Liver (tissue), 3 donors: Measurements from ENCODE around the gene FAM110A.

Experiments used
- EGR1 ChIP-seq, 2 donors: IDR thresholded peaks; 2 replicates each; pipeline ENCODE4 v1.6.1; 2016 to 2018; ENCODE audit warnings: antibody characterized with exemption in 2 of 2, low read depth in 2 of 2
- FOXA1 ChIP-seq: IDR thresholded peaks from 2 replicates; pipeline ENCODE4 v1.6.1; 2016; ENCODE audit warnings: antibody characterized with exemption
- GABPA ChIP-seq, 2 donors: IDR thresholded peaks in 1 of 2; conservative IDR thresholded peaks in 1 of 2; 2 replicates each; pipeline ENCODE4 v1.6.1; 2016; ENCODE audit warnings: antibody characterized with exemption in 2 of 2, mild to moderate bottlenecking in 1 of 2, moderate library complexity in 1 of 2
- JUND ChIP-seq, 2 donors: IDR thresholded peaks; 2 replicates each; pipeline ENCODE4 v1.6.1; 2016; ENCODE audit warnings: antibody characterized with exemption in 2 of 2
- RAD21 ChIP-seq, 2 donors: IDR thresholded peaks; 2 replicates each; pipeline ENCODE4 v1.6.1; 2016; ENCODE audit warnings: antibody characterized with exemption in 2 of 2, mild to moderate bottlenecking in 2 of 2
- SP1 ChIP-seq: IDR thresholded peaks from 2 replicates; pipeline ENCODE4 v1.6.1; 2018; ENCODE audit warnings: antibody characterized with exemption, mild to moderate bottlenecking
- YY1 ChIP-seq: IDR thresholded peaks from 2 replicates; pipeline ENCODE4 v1.6.1; 2016; ENCODE audit warnings: antibody characterized with exemption, mild to moderate bottlenecking
- TF ChIP-seq, protein P1 (sequence below): fragments of 150-350 bp; IDR thresholded peaks from 2 replicates; pipeline ENCODE4 v1.5.1; 2017; ENCODE audit warnings: improper control_type of control experiment, low read depth, low read length; ENCODE audit not compliant: missing input control
- TF ChIP-seq, protein P2 (sequence below): IDR thresholded peaks from 2 replicates; pipeline ENCODE4 v1.6.1; 2016; ENCODE audit warnings: antibody characterized with exemption, mild to moderate bottlenecking
- donor health status: healthy.
- donor health status: healthy.

DNA sequence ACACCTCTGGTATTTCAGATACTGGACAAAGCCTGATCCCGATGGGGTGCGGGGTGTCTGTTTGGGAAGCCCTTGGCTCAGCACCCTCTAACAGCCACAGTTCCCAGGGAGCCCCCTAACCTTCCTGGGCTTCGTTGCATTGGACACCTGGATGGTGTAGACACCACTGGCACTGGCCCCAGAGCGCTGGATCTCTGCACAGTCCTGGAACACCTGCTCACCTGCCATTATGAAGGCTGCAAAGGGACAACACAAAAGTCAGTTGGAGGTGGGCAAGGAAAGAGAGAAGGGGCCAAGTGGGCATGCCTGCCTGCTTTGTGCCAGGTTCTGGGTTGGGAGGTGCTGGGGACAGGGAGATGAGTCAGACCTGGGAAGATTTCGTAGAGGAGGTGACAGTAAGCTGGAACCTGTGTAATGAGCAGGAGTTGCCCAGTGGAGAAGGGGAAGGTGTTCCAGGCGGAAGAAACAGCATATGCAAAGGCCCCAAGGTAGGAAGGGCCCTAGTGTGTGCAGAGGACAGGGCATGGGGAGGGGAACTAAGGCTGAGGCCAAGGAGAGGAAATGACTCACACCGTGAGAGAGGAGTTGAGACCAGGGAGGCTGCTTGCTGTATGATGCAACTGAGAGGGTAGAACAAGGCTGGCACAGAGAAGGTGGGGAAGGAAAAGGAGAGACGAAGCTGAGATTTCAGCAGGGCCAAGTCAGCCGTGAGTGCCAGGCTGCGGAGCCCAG, 47.7 kb downstream of the FAM110A start:
- TF ChIP-seq GABPA (IDR thresholded peaks at IDR 0.05 in 1 of 2, conservative IDR thresholded peaks at IDR 0.05 in 1 of 2) (no peak), RAD21 (IDR thresholded peaks at IDR 0.05) (no peak), EGR1 (IDR thresholded peaks at IDR 0.05; ENCODE audit: low read depth in 2 of 2) (no peak), JUND (IDR thresholded peaks at IDR 0.05) (no peak), FOXA1 (no peak), SP1 (no peak), YY1 (no peak)
- TF ChIP-seq, protein P1, sequence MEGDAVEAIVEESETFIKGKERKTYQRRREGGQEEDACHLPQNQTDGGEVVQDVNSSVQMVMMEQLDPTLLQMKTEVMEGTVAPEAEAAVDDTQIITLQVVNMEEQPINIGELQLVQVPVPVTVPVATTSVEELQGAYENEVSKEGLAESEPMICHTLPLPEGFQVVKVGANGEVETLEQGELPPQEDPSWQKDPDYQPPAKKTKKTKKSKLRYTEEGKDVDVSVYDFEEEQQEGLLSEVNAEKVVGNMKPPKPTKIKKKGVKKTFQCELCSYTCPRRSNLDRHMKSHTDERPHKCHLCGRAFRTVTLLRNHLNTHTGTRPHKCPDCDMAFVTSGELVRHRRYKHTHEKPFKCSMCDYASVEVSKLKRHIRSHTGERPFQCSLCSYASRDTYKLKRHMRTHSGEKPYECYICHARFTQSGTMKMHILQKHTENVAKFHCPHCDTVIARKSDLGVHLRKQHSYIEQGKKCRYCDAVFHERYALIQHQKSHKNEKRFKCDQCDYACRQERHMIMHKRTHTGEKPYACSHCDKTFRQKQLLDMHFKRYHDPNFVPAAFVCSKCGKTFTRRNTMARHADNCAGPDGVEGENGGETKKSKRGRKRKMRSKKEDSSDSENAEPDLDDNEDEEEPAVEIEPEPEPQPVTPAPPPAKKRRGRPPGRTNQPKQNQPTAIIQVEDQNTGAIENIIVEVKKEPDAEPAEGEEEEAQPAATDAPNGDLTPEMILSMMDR, result no peak
- TF ChIP-seq, protein P2, sequence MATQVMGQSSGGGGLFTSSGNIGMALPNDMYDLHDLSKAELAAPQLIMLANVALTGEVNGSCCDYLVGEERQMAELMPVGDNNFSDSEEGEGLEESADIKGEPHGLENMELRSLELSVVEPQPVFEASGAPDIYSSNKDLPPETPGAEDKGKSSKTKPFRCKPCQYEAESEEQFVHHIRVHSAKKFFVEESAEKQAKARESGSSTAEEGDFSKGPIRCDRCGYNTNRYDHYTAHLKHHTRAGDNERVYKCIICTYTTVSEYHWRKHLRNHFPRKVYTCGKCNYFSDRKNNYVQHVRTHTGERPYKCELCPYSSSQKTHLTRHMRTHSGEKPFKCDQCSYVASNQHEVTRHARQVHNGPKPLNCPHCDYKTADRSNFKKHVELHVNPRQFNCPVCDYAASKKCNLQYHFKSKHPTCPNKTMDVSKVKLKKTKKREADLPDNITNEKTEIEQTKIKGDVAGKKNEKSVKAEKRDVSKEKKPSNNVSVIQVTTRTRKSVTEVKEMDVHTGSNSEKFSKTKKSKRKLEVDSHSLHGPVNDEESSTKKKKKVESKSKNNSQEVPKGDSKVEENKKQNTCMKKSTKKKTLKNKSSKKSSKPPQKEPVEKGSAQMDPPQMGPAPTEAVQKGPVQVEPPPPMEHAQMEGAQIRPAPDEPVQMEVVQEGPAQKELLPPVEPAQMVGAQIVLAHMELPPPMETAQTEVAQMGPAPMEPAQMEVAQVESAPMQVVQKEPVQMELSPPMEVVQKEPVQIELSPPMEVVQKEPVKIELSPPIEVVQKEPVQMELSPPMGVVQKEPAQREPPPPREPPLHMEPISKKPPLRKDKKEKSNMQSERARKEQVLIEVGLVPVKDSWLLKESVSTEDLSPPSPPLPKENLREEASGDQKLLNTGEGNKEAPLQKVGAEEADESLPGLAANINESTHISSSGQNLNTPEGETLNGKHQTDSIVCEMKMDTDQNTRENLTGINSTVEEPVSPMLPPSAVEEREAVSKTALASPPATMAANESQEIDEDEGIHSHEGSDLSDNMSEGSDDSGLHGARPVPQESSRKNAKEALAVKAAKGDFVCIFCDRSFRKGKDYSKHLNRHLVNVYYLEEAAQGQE, result no peak
